K562 (cell line): ENCODE results near the gene ARHGAP22. TPM values are rescaled to one million over a fixed set of nuclear protein-coding genes. Genes with fewer than 3 reads are reported as not detected.

Source experiments
- CHCHD3 ChIP-seq: fragments of 250-450 bp; sonication (Bioruptor Pico); IDR thresholded peaks from 2 replicates; pipeline ENCODE4 v2.1.2; 2022; ENCODE audit warnings: mild to moderate bottlenecking
- HDAC3 ChIP-seq: fragments of 450-650 bp; IDR thresholded peaks from 2 replicates; pipeline ENCODE4 v1.6.1; 2018; ENCODE audit warnings: borderline replicate concordance, mild to moderate bottlenecking, moderate library complexity; ENCODE audit not compliant: partially characterized antibody
- HNRNPL ChIP-seq: fragments of 200-400 bp; formaldehyde crosslinking; IDR thresholded peaks from 2 replicates; pipeline ENCODE4 v1.6.1; 2017; ENCODE audit warnings: low read depth, mild to moderate bottlenecking, low read length
- MEF2D ChIP-seq: conservative IDR thresholded peaks from 2 replicates; pipeline ENCODE4 v1.6.1; 2016; ENCODE audit warnings: low read depth, missing genetic modification characterization, missing compliant biosample characterization
- NR1H2 ChIP-seq: sonication (generic); formaldehyde crosslinking; IDR thresholded peaks from 2 replicates; pipeline ENCODE4 v1.4.0; 2020; ENCODE audit warnings: mild to moderate bottlenecking, missing genetic modification reagents
- TAF9B ChIP-seq: fragments of 450-650 bp; IDR thresholded peaks from 2 replicates; pipeline ENCODE4 v1.6.1; 2018; ENCODE audit warnings: mild to moderate bottlenecking; ENCODE audit not compliant: partially characterized antibody
- ZNF347 ChIP-seq: fragments of 450-650 bp; formaldehyde crosslinking; IDR thresholded peaks from 2 replicates; pipeline ENCODE4 v1.4.0; 2020; ENCODE audit warnings: low read depth, mild to moderate bottlenecking, moderate library complexity
- ZNF696 ChIP-seq: fragments of 250-450 bp; sonication (Bioruptor Pico); conservative IDR thresholded peaks from 2 replicates; pipeline ENCODE4 v1.4.0; 2020; ENCODE audit warnings: mild to moderate bottlenecking, moderate library complexity
- ZNF717 ChIP-seq: fragments of 250-450 bp; sonication (Bioruptor Pico); IDR thresholded peaks from 2 replicates; pipeline ENCODE4 v1.5.0; 2021
- ZNF778 ChIP-seq: fragments of 450-650 bp; formaldehyde crosslinking; IDR thresholded peaks from 2 replicates; pipeline ENCODE4 v1.4.0; 2020; ENCODE audit warnings: mild to moderate bottlenecking, moderate library complexity
- polyA plus RNA-seq, 8 experiments: library from polyadenylated mRNA; depleted of rRNA in 4 of 8; stranded (reverse) in 5 of 8; unstranded in 3 of 8; fragments of >200 nt; fragmentation: Nextera tagmentation in 2 of 8; fragmentation: Illumina TruSeq in 1 of 8; extraction: Ambion mirVana in 2 of 8; extraction: Trizol in 1 of 8; gene quantifications; 2 replicates each; pipeline versions ENCODE4 v1.2.1 to v1.2.3, GENCODE V29; 2011 to 2014; ENCODE audit warnings: inconsistent platforms in 1 of 8, missing spikeins in 1 of 8
- total RNA-seq, 7 experiments: library from RNA; depleted of rRNA in 6 of 7; stranded (reverse); fragments of >200 nt in 6 of 7; fragmentation: Illumina TruSeq in 2 of 7; extraction: Trizol in 2 of 7; gene quantifications; 2 replicates each; pipeline versions ENCODE4 v1.2.1 to v1.2.3, GENCODE V29; 2011 to 2021; ENCODE audit warnings: low replicate concordance in 1 of 7
- TF ChIP-seq, protein P1 (sequence below): fragments of 450-650 bp; formaldehyde crosslinking; IDR thresholded peaks from 2 replicates; pipeline ENCODE4 v1.4.0; 2022; ENCODE audit warnings: missing genetic modification characterization
- TF ChIP-seq, protein P2 (sequence below): sonication (generic); formaldehyde crosslinking; IDR thresholded peaks from 2 replicates; pipeline ENCODE4 v1.8.1; 2022; ENCODE audit warnings: missing genetic modification reagents
- TF ChIP-seq, protein P3 (sequence below): fragments of 450-650 bp; IDR thresholded peaks from 2 replicates; pipeline ENCODE4 v1.6.1; 2016; ENCODE audit warnings: mild to moderate bottlenecking, moderate library complexity

Gene ARHGAP22
- total and polyA plus RNA-seq, 9 of the 15 experiments (the other 6 are each of a cell fraction or from before 2014, with no cell fraction given) = 1.3 to 28.1 (median 12.7) TPM

DNA sequence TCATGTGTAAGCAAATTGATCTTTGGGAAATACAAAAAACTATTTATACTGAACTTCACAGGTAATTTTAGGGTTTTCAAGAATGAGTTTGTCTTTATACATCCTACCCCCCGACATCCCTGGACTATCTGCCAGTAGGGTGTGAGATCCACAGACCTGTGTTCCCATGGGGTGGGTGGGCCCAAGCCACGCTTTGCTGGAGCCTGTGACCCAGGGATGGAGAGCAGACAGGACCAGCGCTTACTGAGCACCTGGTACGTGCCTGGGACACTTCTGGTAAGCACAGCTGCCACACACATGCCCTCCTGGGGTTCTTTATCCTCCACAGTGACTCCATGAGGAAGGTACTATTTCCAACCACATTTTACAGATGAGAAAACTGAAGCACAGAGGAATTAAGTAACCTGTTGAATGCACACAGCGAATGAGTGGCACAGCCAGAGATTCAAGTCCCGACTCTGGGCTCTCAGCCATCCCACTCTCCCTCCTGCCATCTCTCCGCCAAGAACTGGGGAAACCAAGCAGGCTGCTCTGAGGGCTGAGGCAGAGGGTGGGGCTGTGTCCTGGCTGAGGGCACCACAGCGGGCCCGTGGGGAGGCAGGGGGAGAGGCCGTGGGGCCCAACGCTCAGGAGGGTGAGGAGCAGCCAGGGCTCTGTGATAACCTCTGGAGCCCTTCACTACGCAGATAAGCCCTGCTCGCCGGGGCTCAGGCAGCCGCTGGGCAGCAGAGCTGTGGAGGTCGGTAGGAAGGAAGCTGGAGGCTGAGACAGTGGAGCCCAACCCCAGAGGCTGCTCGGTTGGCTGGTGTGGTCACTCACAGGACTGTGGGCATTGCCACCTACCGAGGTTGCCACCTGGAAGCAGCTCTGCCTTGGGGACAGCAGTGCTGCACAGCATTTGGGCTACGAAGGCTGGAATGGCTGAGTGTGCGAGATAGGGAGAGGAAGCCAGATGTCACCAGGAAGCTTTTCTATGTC is 124.2 kb downstream of the ARHGAP22 start (continued):
- TF ChIP-seq, protein P1, sequence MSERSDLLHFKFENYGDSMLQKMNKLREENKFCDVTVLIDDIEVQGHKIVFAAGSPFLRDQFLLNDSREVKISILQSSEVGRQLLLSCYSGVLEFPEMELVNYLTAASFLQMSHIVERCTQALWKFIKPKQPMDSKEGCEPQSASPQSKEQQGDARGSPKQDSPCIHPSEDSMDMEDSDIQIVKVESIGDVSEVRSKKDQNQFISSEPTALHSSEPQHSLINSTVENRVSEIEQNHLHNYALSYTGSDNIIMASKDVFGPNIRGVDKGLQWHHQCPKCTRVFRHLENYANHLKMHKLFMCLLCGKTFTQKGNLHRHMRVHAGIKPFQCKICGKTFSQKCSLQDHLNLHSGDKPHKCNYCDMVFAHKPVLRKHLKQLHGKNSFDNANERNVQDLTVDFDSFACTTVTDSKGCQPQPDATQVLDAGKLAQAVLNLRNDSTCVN (CRISPR knock-in tag) = no peak
- TF ChIP-seq NR1H2 (CRISPR knock-in tag) = no peak
- no peak for TF ChIP-seq MEF2D (tag)
- TF ChIP-seq CHCHD3 (CRISPR knock-in tag) = no peak
- TF ChIP-seq ZNF347 (CRISPR knock-in tag) = no peak
- TF ChIP-seq ZNF717 (CRISPR knock-in tag) = no peak
- no peak for TF ChIP-seq HDAC3
- no peak for TF ChIP-seq TAF9B
- TF ChIP-seq, protein P2, sequence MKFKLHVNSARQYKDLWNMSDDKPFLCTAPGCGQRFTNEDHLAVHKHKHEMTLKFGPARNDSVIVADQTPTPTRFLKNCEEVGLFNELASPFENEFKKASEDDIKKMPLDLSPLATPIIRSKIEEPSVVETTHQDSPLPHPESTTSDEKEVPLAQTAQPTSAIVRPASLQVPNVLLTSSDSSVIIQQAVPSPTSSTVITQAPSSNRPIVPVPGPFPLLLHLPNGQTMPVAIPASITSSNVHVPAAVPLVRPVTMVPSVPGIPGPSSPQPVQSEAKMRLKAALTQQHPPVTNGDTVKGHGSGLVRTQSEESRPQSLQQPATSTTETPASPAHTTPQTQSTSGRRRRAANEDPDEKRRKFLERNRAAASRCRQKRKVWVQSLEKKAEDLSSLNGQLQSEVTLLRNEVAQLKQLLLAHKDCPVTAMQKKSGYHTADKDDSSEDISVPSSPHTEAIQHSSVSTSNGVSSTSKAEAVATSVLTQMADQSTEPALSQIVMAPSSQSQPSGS (CRISPR knock-in tag) = no peak
- peak; percentile 84 for TF ChIP-seq HNRNPL
- TF ChIP-seq ZNF696 (CRISPR knock-in tag) = no peak
- TF ChIP-seq, protein P3, sequence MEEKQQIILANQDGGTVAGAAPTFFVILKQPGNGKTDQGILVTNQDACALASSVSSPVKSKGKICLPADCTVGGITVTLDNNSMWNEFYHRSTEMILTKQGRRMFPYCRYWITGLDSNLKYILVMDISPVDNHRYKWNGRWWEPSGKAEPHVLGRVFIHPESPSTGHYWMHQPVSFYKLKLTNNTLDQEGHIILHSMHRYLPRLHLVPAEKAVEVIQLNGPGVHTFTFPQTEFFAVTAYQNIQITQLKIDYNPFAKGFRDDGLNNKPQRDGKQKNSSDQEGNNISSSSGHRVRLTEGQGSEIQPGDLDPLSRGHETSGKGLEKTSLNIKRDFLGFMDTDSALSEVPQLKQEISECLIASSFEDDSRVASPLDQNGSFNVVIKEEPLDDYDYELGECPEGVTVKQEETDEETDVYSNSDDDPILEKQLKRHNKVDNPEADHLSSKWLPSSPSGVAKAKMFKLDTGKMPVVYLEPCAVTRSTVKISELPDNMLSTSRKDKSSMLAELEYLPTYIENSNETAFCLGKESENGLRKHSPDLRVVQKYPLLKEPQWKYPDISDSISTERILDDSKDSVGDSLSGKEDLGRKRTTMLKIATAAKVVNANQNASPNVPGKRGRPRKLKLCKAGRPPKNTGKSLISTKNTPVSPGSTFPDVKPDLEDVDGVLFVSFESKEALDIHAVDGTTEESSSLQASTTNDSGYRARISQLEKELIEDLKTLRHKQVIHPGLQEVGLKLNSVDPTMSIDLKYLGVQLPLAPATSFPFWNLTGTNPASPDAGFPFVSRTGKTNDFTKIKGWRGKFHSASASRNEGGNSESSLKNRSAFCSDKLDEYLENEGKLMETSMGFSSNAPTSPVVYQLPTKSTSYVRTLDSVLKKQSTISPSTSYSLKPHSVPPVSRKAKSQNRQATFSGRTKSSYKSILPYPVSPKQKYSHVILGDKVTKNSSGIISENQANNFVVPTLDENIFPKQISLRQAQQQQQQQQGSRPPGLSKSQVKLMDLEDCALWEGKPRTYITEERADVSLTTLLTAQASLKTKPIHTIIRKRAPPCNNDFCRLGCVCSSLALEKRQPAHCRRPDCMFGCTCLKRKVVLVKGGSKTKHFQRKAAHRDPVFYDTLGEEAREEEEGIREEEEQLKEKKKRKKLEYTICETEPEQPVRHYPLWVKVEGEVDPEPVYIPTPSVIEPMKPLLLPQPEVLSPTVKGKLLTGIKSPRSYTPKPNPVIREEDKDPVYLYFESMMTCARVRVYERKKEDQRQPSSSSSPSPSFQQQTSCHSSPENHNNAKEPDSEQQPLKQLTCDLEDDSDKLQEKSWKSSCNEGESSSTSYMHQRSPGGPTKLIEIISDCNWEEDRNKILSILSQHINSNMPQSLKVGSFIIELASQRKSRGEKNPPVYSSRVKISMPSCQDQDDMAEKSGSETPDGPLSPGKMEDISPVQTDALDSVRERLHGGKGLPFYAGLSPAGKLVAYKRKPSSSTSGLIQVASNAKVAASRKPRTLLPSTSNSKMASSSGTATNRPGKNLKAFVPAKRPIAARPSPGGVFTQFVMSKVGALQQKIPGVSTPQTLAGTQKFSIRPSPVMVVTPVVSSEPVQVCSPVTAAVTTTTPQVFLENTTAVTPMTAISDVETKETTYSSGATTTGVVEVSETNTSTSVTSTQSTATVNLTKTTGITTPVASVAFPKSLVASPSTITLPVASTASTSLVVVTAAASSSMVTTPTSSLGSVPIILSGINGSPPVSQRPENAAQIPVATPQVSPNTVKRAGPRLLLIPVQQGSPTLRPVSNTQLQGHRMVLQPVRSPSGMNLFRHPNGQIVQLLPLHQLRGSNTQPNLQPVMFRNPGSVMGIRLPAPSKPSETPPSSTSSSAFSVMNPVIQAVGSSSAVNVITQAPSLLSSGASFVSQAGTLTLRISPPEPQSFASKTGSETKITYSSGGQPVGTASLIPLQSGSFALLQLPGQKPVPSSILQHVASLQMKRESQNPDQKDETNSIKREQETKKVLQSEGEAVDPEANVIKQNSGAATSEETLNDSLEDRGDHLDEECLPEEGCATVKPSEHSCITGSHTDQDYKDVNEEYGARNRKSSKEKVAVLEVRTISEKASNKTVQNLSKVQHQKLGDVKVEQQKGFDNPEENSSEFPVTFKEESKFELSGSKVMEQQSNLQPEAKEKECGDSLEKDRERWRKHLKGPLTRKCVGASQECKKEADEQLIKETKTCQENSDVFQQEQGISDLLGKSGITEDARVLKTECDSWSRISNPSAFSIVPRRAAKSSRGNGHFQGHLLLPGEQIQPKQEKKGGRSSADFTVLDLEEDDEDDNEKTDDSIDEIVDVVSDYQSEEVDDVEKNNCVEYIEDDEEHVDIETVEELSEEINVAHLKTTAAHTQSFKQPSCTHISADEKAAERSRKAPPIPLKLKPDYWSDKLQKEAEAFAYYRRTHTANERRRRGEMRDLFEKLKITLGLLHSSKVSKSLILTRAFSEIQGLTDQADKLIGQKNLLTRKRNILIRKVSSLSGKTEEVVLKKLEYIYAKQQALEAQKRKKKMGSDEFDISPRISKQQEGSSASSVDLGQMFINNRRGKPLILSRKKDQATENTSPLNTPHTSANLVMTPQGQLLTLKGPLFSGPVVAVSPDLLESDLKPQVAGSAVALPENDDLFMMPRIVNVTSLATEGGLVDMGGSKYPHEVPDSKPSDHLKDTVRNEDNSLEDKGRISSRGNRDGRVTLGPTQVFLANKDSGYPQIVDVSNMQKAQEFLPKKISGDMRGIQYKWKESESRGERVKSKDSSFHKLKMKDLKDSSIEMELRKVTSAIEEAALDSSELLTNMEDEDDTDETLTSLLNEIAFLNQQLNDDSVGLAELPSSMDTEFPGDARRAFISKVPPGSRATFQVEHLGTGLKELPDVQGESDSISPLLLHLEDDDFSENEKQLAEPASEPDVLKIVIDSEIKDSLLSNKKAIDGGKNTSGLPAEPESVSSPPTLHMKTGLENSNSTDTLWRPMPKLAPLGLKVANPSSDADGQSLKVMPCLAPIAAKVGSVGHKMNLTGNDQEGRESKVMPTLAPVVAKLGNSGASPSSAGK = no peak
- no peak for TF ChIP-seq ZNF778 (CRISPR knock-in tag)
